Measurements from ENCODE around the gene ANKRD49. TPM values are rescaled to one million over a fixed set of nuclear protein-coding genes. Genes with fewer than 3 reads are reported as not detected.

Gene ANKRD49
- total and polyA plus RNA-seq, 7 donors, result 14.6 to 27.7 (median 19.3) TPM

DNA sequence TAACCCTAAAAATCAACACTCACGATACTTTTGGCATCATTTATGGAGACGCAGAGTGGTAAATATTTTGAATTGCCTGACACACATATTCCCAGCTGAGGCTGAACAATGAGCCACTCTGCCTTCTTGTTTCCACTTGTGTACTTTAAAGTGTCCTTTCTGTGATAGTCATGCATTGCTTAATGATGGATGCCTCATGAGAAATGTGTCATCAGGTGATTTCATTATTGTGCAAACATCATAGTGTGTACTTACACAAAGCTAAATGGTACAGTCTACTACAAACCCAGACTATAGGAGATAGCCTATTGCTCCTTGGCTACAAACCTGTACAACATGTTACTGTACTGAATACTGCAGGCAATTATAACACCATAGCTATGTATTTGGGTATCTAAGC is 44.3 kb upstream of the ANKRD49 start:
- no peak for DNase-seq
- H3K27me3 ChIP-seq, result no peaks in the 10 kb centered on the region
- H3K4me3 ChIP-seq, result no peak overlapping the region
- peaks cover 0 to 38% (median 5%) of the 10 kb centered on the region in 4 donors for H3K36me3 ChIP-seq
- H3K9me3 ChIP-seq, result no peaks in the 10 kb centered on the region
- intact Hi-C loops (cut with DNase I), result no loop called here
- no peak overlapping the region for H3K27ac ChIP-seq
- WGBS, 2 donors, result 84 to 87% methylated on average over 2 of the region's 2 CpGs
- no peaks in the 10 kb centered on the region for H3K4me1 ChIP-seq
- TF ChIP-seq POLR2AphosphoS5 (IDR thresholded peaks at IDR 0.05), result no peak

DNA sequence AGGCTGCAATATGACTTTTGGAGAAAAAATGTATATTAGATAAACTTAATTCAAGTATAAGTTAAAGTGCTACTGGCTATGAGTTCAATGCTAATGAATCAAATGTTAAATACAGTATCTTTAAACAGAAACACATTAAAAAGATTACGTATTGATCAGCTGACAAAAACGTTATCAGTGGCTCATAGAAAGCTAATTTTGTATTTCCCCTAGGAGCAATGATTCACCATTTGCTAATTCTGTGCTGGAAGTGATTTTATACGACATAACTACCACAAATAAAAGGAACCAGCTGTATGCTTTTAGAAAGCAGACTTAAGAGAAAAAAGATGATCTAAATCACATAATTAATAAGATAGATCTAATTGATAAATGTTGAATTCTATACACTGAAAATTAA is 43.7 kb upstream of the ANKRD49 start:
- H3K27ac ChIP-seq, result no peak overlapping the region
- no peaks in the 10 kb centered on the region for H3K9me3 ChIP-seq
- no peak for TF ChIP-seq EP300 (IDR thresholded peaks at IDR 0.05)
- TF ChIP-seq POLR2A (IDR thresholded peaks at IDR 0.05), result no peak
- TF ChIP-seq, protein P1, sequence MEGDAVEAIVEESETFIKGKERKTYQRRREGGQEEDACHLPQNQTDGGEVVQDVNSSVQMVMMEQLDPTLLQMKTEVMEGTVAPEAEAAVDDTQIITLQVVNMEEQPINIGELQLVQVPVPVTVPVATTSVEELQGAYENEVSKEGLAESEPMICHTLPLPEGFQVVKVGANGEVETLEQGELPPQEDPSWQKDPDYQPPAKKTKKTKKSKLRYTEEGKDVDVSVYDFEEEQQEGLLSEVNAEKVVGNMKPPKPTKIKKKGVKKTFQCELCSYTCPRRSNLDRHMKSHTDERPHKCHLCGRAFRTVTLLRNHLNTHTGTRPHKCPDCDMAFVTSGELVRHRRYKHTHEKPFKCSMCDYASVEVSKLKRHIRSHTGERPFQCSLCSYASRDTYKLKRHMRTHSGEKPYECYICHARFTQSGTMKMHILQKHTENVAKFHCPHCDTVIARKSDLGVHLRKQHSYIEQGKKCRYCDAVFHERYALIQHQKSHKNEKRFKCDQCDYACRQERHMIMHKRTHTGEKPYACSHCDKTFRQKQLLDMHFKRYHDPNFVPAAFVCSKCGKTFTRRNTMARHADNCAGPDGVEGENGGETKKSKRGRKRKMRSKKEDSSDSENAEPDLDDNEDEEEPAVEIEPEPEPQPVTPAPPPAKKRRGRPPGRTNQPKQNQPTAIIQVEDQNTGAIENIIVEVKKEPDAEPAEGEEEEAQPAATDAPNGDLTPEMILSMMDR (IDR thresholded peaks at IDR 0.05), result no peak
- TF ChIP-seq POLR2AphosphoS5 (IDR thresholded peaks at IDR 0.05), result no peak
- H3K4me3 ChIP-seq, result no peak overlapping the region
- intact Hi-C loops (cut with DNase I), result no loop called here
- H3K36me3 ChIP-seq, result peaks cover 0 to 34% (median 3%) of the 10 kb centered on the region in 4 donors
- H3K4me1 ChIP-seq, result no peaks in the 10 kb centered on the region
- no peaks in the 10 kb centered on the region for H3K27me3 ChIP-seq
- DNase-seq, result no peak
- 83 to 85% methylated on average over 3 of the region's 3 CpGs for WGBS, 2 donors

DNA sequence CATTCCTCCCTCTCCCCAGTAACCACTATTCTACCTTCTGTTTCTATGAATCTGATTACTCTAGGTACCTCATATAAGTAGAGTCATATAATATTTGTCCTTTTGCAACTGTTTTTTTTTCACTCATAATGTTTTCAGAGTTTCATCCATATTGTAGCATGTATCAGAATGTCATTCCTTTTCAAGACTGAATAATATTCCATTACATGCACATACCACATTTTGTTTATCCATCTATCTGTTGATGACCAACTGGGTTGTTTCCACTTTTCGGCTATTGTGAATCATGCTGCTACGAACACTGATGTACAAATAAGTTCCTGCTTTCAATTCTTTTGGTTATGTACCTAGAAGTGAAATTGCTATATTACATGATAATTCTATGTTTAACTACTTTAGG is 40.8 kb upstream of the ANKRD49 start:
- DNase-seq, result no peak
- Histone ChIP-seq H3K36me3 (peaks cover 0 to 25% (median 0%) of the 10 kb centered on the region in 4 donors), H3K27me3 (no peaks in the 10 kb centered on the region), H3K27ac (no peak overlapping the region), H3K4me1 (no peaks in the 10 kb centered on the region), H3K9me3 (no peaks in the 10 kb centered on the region), H3K4me3 (no peak overlapping the region)
- TF ChIP-seq EP300 (IDR thresholded peaks at IDR 0.05), result no peak
- TF ChIP-seq, protein P1 (IDR thresholded peaks at IDR 0.05), result no peak
- no peak for TF ChIP-seq POLR2A (IDR thresholded peaks at IDR 0.05)
- TF ChIP-seq POLR2AphosphoS5 (IDR thresholded peaks at IDR 0.05), result no peak
- WGBS, 2 donors, result 96 to 98% methylated on average over 2 of the region's 2 CpGs
- intact Hi-C loops (cut with DNase I), result no loop called here

DNA sequence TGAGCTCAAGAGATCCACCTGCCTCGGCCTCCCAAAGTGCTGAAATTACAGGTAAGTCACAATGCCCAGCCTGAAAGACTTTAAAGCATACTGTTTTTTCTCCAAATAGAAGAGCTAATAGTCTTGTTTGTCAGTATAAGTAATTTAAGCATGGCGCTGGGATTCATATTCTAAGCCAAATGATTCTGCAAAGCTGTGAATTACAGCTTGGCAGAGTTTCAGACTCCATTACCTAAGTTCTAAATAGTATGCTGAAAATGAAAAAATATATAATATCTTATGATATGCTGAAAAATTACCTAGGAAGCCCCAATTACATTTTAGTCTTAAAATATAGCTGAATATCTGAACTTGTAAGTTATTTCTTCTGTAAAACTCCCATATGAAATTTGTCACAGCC is 39.5 kb upstream of the ANKRD49 start:
- no peaks in the 10 kb centered on the region for H3K27me3 ChIP-seq
- no peak overlapping the region for H3K27ac ChIP-seq
- H3K36me3 ChIP-seq, result peaks cover 0 to 30% (median 0%) of the 10 kb centered on the region in 4 donors
- TF ChIP-seq, protein P1 (IDR thresholded peaks at IDR 0.05), result no peak
- TF ChIP-seq POLR2AphosphoS5 (IDR thresholded peaks at IDR 0.05) (no peak), POLR2A (IDR thresholded peaks at IDR 0.05) (no peak), EP300 (IDR thresholded peaks at IDR 0.05) (no peak)
- H3K9me3 ChIP-seq, result no peaks in the 10 kb centered on the region
- DNase-seq, result no peak
- H3K4me1 ChIP-seq, result no peaks in the 10 kb centered on the region
- intact Hi-C loops (cut with DNase I), result no loop called here
- no peak overlapping the region for H3K4me3 ChIP-seq
- 96 to 99% methylated on average over 2 of the region's 2 CpGs for WGBS, 2 donors

DNA sequence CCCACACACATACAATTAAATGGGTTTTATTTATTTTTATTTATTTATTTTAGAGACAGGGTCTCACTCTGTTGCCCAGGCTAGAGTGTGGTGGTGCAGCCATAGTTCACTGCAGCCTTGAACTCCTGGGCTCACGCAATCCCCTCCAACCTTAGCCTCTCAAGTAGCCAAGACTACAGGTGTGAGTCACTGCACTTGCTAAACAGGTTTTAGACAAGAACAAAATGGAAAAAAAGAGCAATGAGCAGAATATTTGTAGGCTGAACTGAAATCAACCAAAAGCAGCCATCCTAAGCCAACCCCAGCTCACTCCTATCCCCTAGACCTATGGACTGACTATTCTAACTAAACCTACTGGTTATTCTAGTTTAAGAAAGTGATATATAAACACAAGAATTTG is 37.9 kb upstream of the ANKRD49 start:
- TF ChIP-seq POLR2A (IDR thresholded peaks at IDR 0.05), result no peak
- TF ChIP-seq POLR2AphosphoS5 (IDR thresholded peaks at IDR 0.05), result no peak
- TF ChIP-seq, protein P1 (IDR thresholded peaks at IDR 0.05), result no peak
- TF ChIP-seq EP300 (IDR thresholded peaks at IDR 0.05), result no peak
- no peaks in the 10 kb centered on the region for H3K27me3 ChIP-seq
- H3K4me1 ChIP-seq, result no peaks in the 10 kb centered on the region
- no peak overlapping the region for H3K27ac ChIP-seq
- H3K36me3 ChIP-seq, result peaks cover 0 to 46% (median 4%) of the 10 kb centered on the region in 4 donors
- H3K4me3 ChIP-seq, result no peak overlapping the region
- DNase-seq, result no peak
- WGBS, 2 donors, result 75 to 92% methylated on average over 1 of the region's 1 CpG
- intact Hi-C loops (cut with DNase I), result no loop called here
- H3K9me3 ChIP-seq, result no peaks in the 10 kb centered on the region
